GM23338 (cell line): Measurements from ENCODE around the gene ADAM17. TPM values are rescaled to one million over a fixed set of nuclear protein-coding genes. Genes with fewer than 3 reads are reported as not detected.

Experiments used
- ATAC-seq: fragments of 200-7000 bp; cut with Tn5 transposase; 3 replicates; pipeline ENCODE4 v1.9.1; 2020
- DNase-seq: peaks from one replicate; pipeline ENCODE4 v3.0.0-alpha.2; 2015; ENCODE audit warnings: low spot score
- H2AFZ ChIP-seq: fragments of 200-600 bp; sonication (generic); 2 replicates; pipeline ENCODE4 v1.8.0; 2016; ENCODE audit warnings: antibody characterized with exemption, mild to moderate bottlenecking, moderate library complexity
- H3F3A ChIP-seq: fragments of 200-600 bp; sonication (generic); replicated peaks from 2 replicates; pipeline ENCODE4 v1.8.0; 2017; ENCODE audit warnings: antibody characterized with exemption, mixed run types, low read depth
- H3K27ac ChIP-seq: fragments of 200-600 bp; sonication (generic); 2 replicates; pipeline ENCODE4 v1.6.1; 2016; ENCODE audit warnings: low read depth
- H3K27me3 ChIP-seq: fragments of 200-600 bp; sonication (generic); 2 replicates; pipeline ENCODE4 v1.8.0; 2016; ENCODE audit warnings: mild to moderate bottlenecking, mixed run types, moderate library complexity; ENCODE audit not compliant: insufficient read depth
- H3K36me3 ChIP-seq: fragments of 200-600 bp; sonication (generic); 2 replicates; pipeline ENCODE4 v1.8.0; 2016; ENCODE audit warnings: mild to moderate bottlenecking; ENCODE audit not compliant: insufficient read depth
- H3K4me1 ChIP-seq: fragments of 200-600 bp; sonication (generic); 2 replicates; pipeline ENCODE4 v1.8.0; 2016; ENCODE audit warnings: mild to moderate bottlenecking, moderate library complexity; ENCODE audit not compliant: insufficient read depth
- H3K4me2 ChIP-seq: fragments of 200-600 bp; sonication (generic); 2 replicates; pipeline ENCODE4 v1.7.1; 2017; ENCODE audit warnings: mixed run types
- H3K4me3 ChIP-seq: fragments of 200-600 bp; sonication (generic); 2 replicates; pipeline ENCODE4 v1.6.1; 2016; ENCODE audit warnings: mixed run types
- H3K79me2 ChIP-seq: fragments of 200-600 bp; sonication (generic); replicated peaks from 2 replicates; pipeline ENCODE4 v1.8.0; 2017; ENCODE audit warnings: mild to moderate bottlenecking; ENCODE audit not compliant: insufficient read depth
- H3K9me2 ChIP-seq: fragments of 200-600 bp; sonication (generic); 2 replicates; pipeline ENCODE4 v1.8.0; 2017; ENCODE audit not compliant: insufficient read depth
- H4K20me1 ChIP-seq: fragments of 200-600 bp; sonication (generic); replicated peaks from 2 replicates; pipeline ENCODE4 v1.8.0; 2017; ENCODE audit warnings: mild to moderate bottlenecking; ENCODE audit not compliant: insufficient read depth
- H3K27ac Mint-ChIP-seq: 2 replicates; pipeline ENCODE4 v1.8.0; 2020; ENCODE audit warnings: inconsistent platforms, mild to moderate bottlenecking, moderate library complexity, mixed read lengths
- H3K27me3 Mint-ChIP-seq: 3 replicates; pipeline ENCODE4 v1.8.0; 2022; ENCODE audit warnings: low read depth, mild to moderate bottlenecking, moderate library complexity, mixed read lengths, inconsistent platforms; ENCODE audit not compliant: insufficient read depth, poor library complexity
- H3K36me3 Mint-ChIP-seq: 3 replicates; pipeline ENCODE4 v1.8.0; 2021; ENCODE audit warnings: low read depth, mild to moderate bottlenecking, inconsistent platforms, moderate library complexity, mixed read lengths
- H3K4me1 Mint-ChIP-seq: 3 replicates; pipeline ENCODE4 v1.8.0; 2020; ENCODE audit warnings: mild to moderate bottlenecking, inconsistent platforms, mixed read lengths
- H3K4me3 Mint-ChIP-seq: 3 replicates; pipeline ENCODE4 v1.8.0; 2021; ENCODE audit warnings: moderate library complexity, mild to moderate bottlenecking, inconsistent platforms, mixed read lengths
- H3K9me3 Mint-ChIP-seq: 3 replicates; pipeline ENCODE4 v1.8.0; 2020; ENCODE audit warnings: moderate library complexity, mild to moderate bottlenecking, inconsistent platforms, mixed read lengths
- CREB1 ChIP-seq: fragments of 250-450 bp; sonication (Bioruptor Pico); IDR thresholded peaks from 2 replicates; pipeline ENCODE4 v1.5.0; 2020; ENCODE audit warnings: low read depth, mild to moderate bottlenecking, moderate library complexity
- EZH2 ChIP-seq: fragments of 200-600 bp; sonication (generic); IDR thresholded peaks from one replicate; pipeline ENCODE4 v1.8.0; 2017; ENCODE audit warnings: antibody characterized with exemption, mild to moderate bottlenecking, low read depth; ENCODE audit not compliant: unreplicated experiment
- EZH2phosphoT487 ChIP-seq: fragments of 200-600 bp; sonication (generic); IDR thresholded peaks from one replicate; pipeline ENCODE4 v1.8.1; 2018; ENCODE audit warnings: antibody characterized with exemption; ENCODE audit not compliant: unreplicated experiment
- JUNB ChIP-seq: IDR thresholded peaks from one replicate; pipeline ENCODE4 v1.6.1; 2016; ENCODE audit warnings: antibody characterized with exemption; ENCODE audit not compliant: unreplicated experiment
- NANOG ChIP-seq: IDR thresholded peaks from 2 replicates; pipeline ENCODE4 v1.6.1; 2016; ENCODE audit warnings: antibody characterized with exemption, borderline replicate concordance
- POLR2AphosphoS5 ChIP-seq: IDR thresholded peaks from 2 replicates; pipeline ENCODE4 v1.6.1; 2016; ENCODE audit warnings: antibody characterized with exemption, low read depth
- ZNF114 ChIP-seq: fragments of 250-450 bp; sonication (Bioruptor Pico); IDR thresholded peaks from 2 replicates; pipeline ENCODE4 v1.5.0; 2020; ENCODE audit warnings: mild to moderate bottlenecking, moderate library complexity
- ZNF331 ChIP-seq: fragments of 250-450 bp; sonication (Bioruptor Pico); IDR thresholded peaks from 2 replicates; pipeline ENCODE4 v1.5.0; 2020; ENCODE audit warnings: low read depth, mild to moderate bottlenecking, moderate library complexity
- polyA plus RNA-seq: library from polyadenylated mRNA; unstranded; fragments of >200 nt; fragmentation: Nextera tagmentation; extraction: Ambion mirVana; gene quantifications from 2 replicates; pipeline ENCODE4 v1.2.1, GENCODE V29; 2016
- total RNA-seq: library from RNA; depleted of rRNA; stranded (reverse); fragments of >200 nt; shearing (Covaris generic); gene quantifications from 2 replicates; pipeline ENCODE4 v1.2.3, GENCODE V29; 2014
- TF ChIP-seq, protein P1 (sequence below): IDR thresholded peaks from 2 replicates; pipeline ENCODE4 v1.6.1; 2016; ENCODE audit warnings: antibody characterized with exemption
- TF ChIP-seq, protein P2 (sequence below), 2 experiments: fragments of 200-600 bp in 1 of 2; sonication (generic) in 1 of 2; conservative IDR thresholded peaks; 2 replicates each; pipeline versions ENCODE4 v1.5.1 to v1.6.1; 2016 to 2017; ENCODE audit warnings: antibody characterized with exemption in 2 of 2, low read depth in 2 of 2, mild to moderate bottlenecking in 2 of 2, moderate library complexity in 1 of 2
- TF ChIP-seq, protein P3 (sequence below): fragments of 250-450 bp; sonication (Bioruptor Pico); IDR thresholded peaks from 2 replicates; pipeline ENCODE4 v1.5.0; 2020; ENCODE audit warnings: mild to moderate bottlenecking, moderate library complexity

The ADAM17 gene
- total and polyA plus RNA-seq, 2 experiments from 2014 or later, result 8.3 to 23.5 TPM

DNA sequence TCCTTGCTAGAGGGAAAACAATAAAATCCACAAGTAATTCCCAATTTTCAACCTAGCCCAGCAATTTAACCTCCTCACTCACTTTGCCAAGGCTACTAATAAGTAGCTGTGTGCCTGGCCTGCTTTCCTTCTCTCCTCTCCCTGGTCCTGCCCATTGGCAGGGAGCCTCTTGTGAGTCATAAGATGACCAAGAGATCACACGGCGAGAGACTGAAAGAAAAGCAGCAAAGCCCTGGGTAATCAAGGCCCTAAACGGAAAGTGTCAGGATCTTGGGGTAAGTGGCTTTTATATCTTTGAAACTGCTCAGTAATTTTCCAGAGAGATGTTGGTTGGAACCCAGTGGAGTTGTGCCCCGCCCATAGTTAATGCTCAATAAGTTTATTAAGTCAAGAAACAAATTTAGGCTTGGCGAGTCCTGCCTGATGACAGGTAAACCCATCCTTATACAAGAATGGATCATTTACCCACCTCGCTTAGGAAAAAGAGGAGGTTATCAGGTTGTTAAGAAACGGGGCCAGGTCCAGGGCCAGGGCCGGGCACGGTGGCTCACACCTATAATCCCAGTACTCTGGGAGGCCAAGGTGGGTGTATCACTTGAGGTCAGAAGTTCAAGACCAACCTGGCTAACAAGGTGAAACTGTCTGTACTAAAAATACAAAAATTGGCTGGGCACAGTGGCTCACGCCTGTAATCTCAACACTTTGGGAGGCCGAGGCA is 10.0 kb upstream of the ADAM17 start:
- ATAC-seq (no peak), DNase-seq (no peak)
- Histone ChIP-seq H3K27me3 (no peaks in the 10 kb centered on the region), H2AFZ (no peak overlapping the region), H3K36me3 (no peaks in the 10 kb centered on the region), H3K4me3 (no peak overlapping the region), H3K79me2 (no peaks in the 10 kb centered on the region), H3K4me2 (no peak overlapping the region), H3F3A (no peaks in the 10 kb centered on the region), H3K27ac (no peak overlapping the region), H4K20me1 (no peaks in the 10 kb centered on the region), H3K9me2 (no peaks in the 10 kb centered on the region), H3K4me1 (no peaks in the 10 kb centered on the region)
- TF ChIP-seq, protein P1, sequence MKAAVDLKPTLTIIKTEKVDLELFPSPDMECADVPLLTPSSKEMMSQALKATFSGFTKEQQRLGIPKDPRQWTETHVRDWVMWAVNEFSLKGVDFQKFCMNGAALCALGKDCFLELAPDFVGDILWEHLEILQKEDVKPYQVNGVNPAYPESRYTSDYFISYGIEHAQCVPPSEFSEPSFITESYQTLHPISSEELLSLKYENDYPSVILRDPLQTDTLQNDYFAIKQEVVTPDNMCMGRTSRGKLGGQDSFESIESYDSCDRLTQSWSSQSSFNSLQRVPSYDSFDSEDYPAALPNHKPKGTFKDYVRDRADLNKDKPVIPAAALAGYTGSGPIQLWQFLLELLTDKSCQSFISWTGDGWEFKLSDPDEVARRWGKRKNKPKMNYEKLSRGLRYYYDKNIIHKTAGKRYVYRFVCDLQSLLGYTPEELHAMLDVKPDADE, result no peak
- TF ChIP-seq EZH2phosphoT487, result no peak
- TF ChIP-seq JUNB, result no peak
- no peak for TF ChIP-seq NANOG
- no peak for TF ChIP-seq EZH2
- no peak for TF ChIP-seq CREB1 (CRISPR knock-in tag)
- TF ChIP-seq ZNF331, result no peak
- no peak for TF ChIP-seq ZNF114
- no peak overlapping the region for H3K27ac Mint-ChIP-seq
- no peaks in the 10 kb centered on the region for H3K9me3 Mint-ChIP-seq
- H3K27me3 Mint-ChIP-seq, result no peaks in the 10 kb centered on the region
- no peaks in the 10 kb centered on the region for H3K36me3 Mint-ChIP-seq
- H3K4me1 Mint-ChIP-seq, result no peaks in the 10 kb centered on the region
- H3K4me3 Mint-ChIP-seq, result no peak overlapping the region

DNA sequence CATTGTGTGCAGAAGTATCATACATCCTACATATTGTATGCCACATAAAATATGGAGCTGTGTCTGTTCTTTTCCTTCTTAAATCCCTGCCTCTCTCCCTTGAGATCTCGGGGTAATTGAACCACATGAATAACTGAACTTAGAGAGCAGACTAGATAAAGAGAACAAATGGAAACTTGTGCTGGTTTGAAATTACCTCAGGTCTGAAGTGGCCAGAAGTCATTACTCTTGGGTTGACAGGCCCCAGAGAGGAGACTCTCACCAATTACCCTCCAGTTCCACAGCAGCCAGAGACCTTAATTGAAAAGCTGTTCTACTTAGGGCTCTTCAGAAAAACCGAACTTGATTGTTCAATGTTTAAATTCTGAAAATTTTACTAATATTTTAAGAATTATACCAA is 5.0 kb upstream of the ADAM17 start:
- Histone ChIP-seq H3F3A (peaks cover 5% of the 10 kb centered on the region), H4K20me1 (no peaks in the 10 kb centered on the region), H3K79me2 (peaks cover 16% of the 10 kb centered on the region), H2AFZ (no peak overlapping the region), H3K4me2 (no peak overlapping the region), H3K27me3 (no peaks in the 10 kb centered on the region), H3K36me3 (no peaks in the 10 kb centered on the region), H3K9me2 (no peaks in the 10 kb centered on the region), H3K4me1 (peaks cover 7% of the 10 kb centered on the region; the same call in 1 of the 2 replicates), H3K4me3 (no peak overlapping the region), H3K27ac (no peak overlapping the region)
- ATAC-seq (no peak), DNase-seq (no peak)
- H3K36me3 Mint-ChIP-seq, result peaks cover 6% of the 10 kb centered on the region
- H3K27ac Mint-ChIP-seq, result no peak overlapping the region
- H3K9me3 Mint-ChIP-seq, result no peaks in the 10 kb centered on the region
- no peak overlapping the region for H3K4me3 Mint-ChIP-seq
- peaks cover 7% of the 10 kb centered on the region for H3K4me1 Mint-ChIP-seq
- H3K27me3 Mint-ChIP-seq, result peaks cover 3% of the 10 kb centered on the region
- TF ChIP-seq ZNF114, result no peak
- TF ChIP-seq, protein P1, result no peak
- no peak for TF ChIP-seq EZH2
- no peak for TF ChIP-seq ZNF331
- TF ChIP-seq POLR2AphosphoS5, result no peak
- TF ChIP-seq, protein P2, sequence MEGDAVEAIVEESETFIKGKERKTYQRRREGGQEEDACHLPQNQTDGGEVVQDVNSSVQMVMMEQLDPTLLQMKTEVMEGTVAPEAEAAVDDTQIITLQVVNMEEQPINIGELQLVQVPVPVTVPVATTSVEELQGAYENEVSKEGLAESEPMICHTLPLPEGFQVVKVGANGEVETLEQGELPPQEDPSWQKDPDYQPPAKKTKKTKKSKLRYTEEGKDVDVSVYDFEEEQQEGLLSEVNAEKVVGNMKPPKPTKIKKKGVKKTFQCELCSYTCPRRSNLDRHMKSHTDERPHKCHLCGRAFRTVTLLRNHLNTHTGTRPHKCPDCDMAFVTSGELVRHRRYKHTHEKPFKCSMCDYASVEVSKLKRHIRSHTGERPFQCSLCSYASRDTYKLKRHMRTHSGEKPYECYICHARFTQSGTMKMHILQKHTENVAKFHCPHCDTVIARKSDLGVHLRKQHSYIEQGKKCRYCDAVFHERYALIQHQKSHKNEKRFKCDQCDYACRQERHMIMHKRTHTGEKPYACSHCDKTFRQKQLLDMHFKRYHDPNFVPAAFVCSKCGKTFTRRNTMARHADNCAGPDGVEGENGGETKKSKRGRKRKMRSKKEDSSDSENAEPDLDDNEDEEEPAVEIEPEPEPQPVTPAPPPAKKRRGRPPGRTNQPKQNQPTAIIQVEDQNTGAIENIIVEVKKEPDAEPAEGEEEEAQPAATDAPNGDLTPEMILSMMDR (conservative IDR thresholded peaks at IDR 0.05; ENCODE audit: low read depth in 2 of 2), result no peak
- TF ChIP-seq, protein P3, sequence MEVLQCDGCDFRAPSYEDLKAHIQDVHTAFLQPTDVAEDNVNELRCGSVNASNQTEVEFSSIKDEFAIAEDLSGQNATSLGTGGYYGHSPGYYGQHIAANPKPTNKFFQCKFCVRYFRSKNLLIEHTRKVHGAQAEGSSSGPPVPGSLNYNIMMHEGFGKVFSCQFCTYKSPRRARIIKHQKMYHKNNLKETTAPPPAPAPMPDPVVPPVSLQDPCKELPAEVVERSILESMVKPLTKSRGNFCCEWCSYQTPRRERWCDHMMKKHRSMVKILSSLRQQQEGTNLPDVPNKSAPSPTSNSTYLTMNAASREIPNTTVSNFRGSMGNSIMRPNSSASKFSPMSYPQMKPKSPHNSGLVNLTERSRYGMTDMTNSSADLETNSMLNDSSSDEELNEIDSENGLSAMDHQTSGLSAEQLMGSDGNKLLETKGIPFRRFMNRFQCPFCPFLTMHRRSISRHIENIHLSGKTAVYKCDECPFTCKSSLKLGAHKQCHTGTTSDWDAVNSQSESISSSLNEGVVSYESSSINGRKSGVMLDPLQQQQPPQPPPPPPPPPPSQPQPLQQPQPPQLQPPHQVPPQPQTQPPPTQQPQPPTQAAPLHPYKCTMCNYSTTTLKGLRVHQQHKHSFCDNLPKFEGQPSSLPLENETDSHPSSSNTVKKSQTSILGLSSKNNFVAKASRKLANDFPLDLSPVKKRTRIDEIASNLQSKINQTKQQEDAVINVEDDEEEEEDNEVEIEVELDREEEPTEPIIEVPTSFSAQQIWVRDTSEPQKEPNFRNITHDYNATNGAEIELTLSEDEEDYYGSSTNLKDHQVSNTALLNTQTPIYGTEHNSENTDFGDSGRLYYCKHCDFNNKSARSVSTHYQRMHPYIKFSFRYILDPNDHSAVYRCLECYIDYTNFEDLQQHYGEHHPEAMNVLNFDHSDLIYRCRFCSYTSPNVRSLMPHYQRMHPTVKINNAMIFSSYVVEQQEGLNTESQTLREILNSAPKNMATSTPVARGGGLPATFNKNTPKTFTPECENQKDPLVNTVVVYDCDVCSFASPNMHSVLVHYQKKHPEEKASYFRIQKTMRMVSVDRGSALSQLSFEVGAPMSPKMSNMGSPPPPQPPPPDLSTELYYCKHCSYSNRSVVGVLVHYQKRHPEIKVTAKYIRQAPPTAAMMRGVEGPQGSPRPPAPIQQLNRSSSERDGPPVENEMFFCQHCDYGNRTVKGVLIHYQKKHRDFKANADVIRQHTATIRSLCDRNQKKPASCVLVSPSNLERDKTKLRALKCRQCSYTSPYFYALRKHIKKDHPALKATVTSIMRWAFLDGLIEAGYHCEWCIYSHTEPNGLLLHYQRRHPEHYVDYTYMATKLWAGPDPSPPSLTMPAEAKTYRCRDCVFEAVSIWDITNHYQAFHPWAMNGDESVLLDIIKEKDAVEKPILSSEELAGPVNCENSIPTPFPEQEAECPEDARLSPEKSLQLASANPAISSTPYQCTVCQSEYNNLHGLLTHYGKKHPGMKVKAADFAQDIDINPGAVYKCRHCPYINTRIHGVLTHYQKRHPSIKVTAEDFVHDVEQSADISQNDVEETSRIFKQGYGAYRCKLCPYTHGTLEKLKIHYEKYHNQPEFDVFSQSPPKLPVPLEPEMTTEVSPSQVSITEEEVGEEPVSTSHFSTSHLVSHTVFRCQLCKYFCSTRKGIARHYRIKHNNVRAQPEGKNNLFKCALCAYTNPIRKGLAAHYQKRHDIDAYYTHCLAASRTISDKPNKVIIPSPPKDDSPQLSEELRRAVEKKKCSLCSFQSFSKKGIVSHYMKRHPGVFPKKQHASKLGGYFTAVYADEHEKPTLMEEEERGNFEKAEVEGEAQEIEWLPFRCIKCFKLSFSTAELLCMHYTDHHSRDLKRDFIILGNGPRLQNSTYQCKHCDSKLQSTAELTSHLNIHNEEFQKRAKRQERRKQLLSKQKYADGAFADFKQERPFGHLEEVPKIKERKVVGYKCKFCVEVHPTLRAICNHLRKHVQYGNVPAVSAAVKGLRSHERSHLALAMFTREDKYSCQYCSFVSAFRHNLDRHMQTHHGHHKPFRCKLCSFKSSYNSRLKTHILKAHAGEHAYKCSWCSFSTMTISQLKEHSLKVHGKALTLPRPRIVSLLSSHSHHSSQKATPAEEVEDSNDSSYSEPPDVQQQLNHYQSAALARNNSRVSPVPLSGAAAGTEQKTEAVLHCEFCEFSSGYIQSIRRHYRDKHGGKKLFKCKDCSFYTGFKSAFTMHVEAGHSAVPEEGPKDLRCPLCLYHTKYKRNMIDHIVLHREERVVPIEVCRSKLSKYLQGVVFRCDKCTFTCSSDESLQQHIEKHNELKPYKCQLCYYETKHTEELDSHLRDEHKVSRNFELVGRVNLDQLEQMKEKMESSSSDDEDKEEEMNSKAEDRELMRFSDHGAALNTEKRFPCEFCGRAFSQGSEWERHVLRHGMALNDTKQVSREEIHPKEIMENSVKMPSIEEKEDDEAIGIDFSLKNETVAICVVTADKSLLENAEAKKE, result no peak
- TF ChIP-seq JUNB, result no peak
- no peak for TF ChIP-seq NANOG
